Erythroblast (primary cell): ENCODE results near the gene TAS2R9.

Experiments used
- GATA1 ChIP-seq: IDR thresholded peaks from 2 replicates; pipeline ENCODE4 v1.6.1; 2011; ENCODE audit warnings: low read depth, mild to moderate bottlenecking, control low read depth, low read length, moderate library complexity
- POLR2A ChIP-seq: IDR thresholded peaks from 2 replicates; pipeline ENCODE4 v1.6.1; 2011; ENCODE audit warnings: mild to moderate bottlenecking, low read length

- no peak for TF ChIP-seq POLR2A
- TF ChIP-seq GATA1 = no peak
These were observed 15.0 kb upstream of the TAS2R9 start for GRCh38 chr12:10824957-10825356.
